Neural progenitor cell (in vitro differentiated cells): ENCODE data around the gene YBX1. TPM values are rescaled to one million over a fixed set of nuclear protein-coding genes. Genes with fewer than 3 reads are reported as not detected.
A peak's percentile ranks its signal among the peaks of the same experiment; 100 is the strongest.

ENCODE experiments used
- DNase-seq: peaks from one replicate; pipeline ENCODE4 v3.0.0-alpha.2; 2016; ENCODE audit warnings: low spot score
- H2AFZ ChIP-seq: fragments of 200-600 bp; sonication (generic); replicated peaks from 2 replicates; pipeline ENCODE4 v1.6.1; 2016; ENCODE audit warnings: antibody characterized with exemption
- H3F3A ChIP-seq: fragments of 200-600 bp; sonication (generic); 2 replicates; pipeline ENCODE4 v1.6.1; 2016; ENCODE audit warnings: antibody characterized with exemption, low read depth
- H3K27ac ChIP-seq: fragments of 200-600 bp; sonication (generic); 2 replicates; pipeline ENCODE4 v1.5.1; 2016; ENCODE audit warnings: mild to moderate bottlenecking
- H3K27me3 ChIP-seq: fragments of 200-600 bp; sonication (generic); 2 replicates; pipeline ENCODE4 v1.6.1; 2016; ENCODE audit warnings: mild to moderate bottlenecking, moderate library complexity
- H3K36me3 ChIP-seq: fragments of 200-600 bp; sonication (generic); 2 replicates; pipeline ENCODE4 v1.5.1; 2016
- H3K4me1 ChIP-seq: fragments of 200-600 bp; sonication (generic); 2 replicates; pipeline ENCODE4 v1.6.1; 2016; ENCODE audit warnings: mixed run types
- H3K4me2 ChIP-seq: fragments of 200-600 bp; sonication (generic); 2 replicates; pipeline ENCODE4 v1.6.1; 2016
- H3K4me3 ChIP-seq: fragments of 200-600 bp; sonication (generic); 2 replicates; pipeline ENCODE4 v1.5.1; 2016
- H3K79me2 ChIP-seq: fragments of 200-600 bp; sonication (generic); 2 replicates; pipeline ENCODE4 v1.6.1; 2016; ENCODE audit warnings: low read depth
- H3K9ac ChIP-seq: fragments of 200-600 bp; sonication (generic); 2 replicates; pipeline ENCODE4 v1.6.1; 2016
- H3K9me3 ChIP-seq: fragments of 200-600 bp; sonication (generic); 2 replicates; pipeline ENCODE4 v1.5.1; 2016; ENCODE audit warnings: low read depth
- H4K20me1 ChIP-seq: fragments of 200-600 bp; sonication (generic); 2 replicates; pipeline ENCODE4 v1.6.1; 2016; ENCODE audit warnings: low read depth
- H3K27ac Mint-ChIP-seq: 3 replicates; pipeline ENCODE4 v1.8.0; 2021; ENCODE audit warnings: mixed read lengths
- H3K27me3 Mint-ChIP-seq: 2 replicates; pipeline ENCODE4 v1.8.0; 2022; ENCODE audit warnings: low read depth, mild to moderate bottlenecking, inconsistent platforms, moderate library complexity, mixed read lengths; ENCODE audit not compliant: insufficient read depth
- H3K36me3 Mint-ChIP-seq: 3 replicates; pipeline ENCODE4 v1.8.0; 2021; ENCODE audit warnings: mixed read lengths
- H3K4me1 Mint-ChIP-seq: 3 replicates; pipeline ENCODE4 v1.8.0; 2021; ENCODE audit warnings: mixed read lengths
- H3K4me3 Mint-ChIP-seq: 3 replicates; pipeline ENCODE4 v1.8.0; 2021; ENCODE audit warnings: mild to moderate bottlenecking, moderate library complexity, mixed read lengths
- H3K9me3 Mint-ChIP-seq: 3 replicates; pipeline ENCODE4 v1.8.0; 2020; ENCODE audit warnings: mixed read lengths
- CTCF ChIP-seq: fragments of 200-600 bp; sonication (generic); IDR thresholded peaks from 2 replicates; pipeline ENCODE4 v1.5.1; 2017; ENCODE audit warnings: antibody characterized with exemption, mild to moderate bottlenecking
- EZH2 ChIP-seq: fragments of 200-600 bp; sonication (generic); IDR thresholded peaks from 2 replicates; pipeline ENCODE4 v1.6.1; 2017; ENCODE audit warnings: antibody characterized with exemption, mild to moderate bottlenecking, moderate library complexity
- EZH2phosphoT487 ChIP-seq: fragments of 200-600 bp; sonication (generic); IDR thresholded peaks from 2 replicates; pipeline ENCODE4 v1.6.1; 2017; ENCODE audit warnings: antibody characterized with exemption
- total RNA-seq: library from RNA; depleted of rRNA; stranded (reverse); fragments of >200 nt; gene quantifications from 2 replicates; pipeline ENCODE4 v1.2.3, GENCODE V29; 2015; ENCODE audit warnings: low replicate concordance

The YBX1 gene
- total RNA-seq, 1 donor from 2014 or later, result 1,610 TPM

GRCh38 chr1:42741706-42742105, 59.5 kb downstream of the YBX1 start:
- peaks cover 12% of the 10 kb centered on the region for H3K36me3 Mint-ChIP-seq
- H3K4me3 ChIP-seq, result no peak overlapping the region
- no peaks in the 10 kb centered on the region for H3K27me3 ChIP-seq
- H3K9me3 Mint-ChIP-seq, result peaks cover 3% of the 10 kb centered on the region
- no peak overlapping the region for H3K9ac ChIP-seq
- H3K27ac Mint-ChIP-seq, result peak overlapping the region; percentile 89
- peaks cover 21% of the 10 kb centered on the region for H3K4me1 ChIP-seq
- H3F3A ChIP-seq, result peaks cover 23% of the 10 kb centered on the region
- H3K36me3 ChIP-seq, result no peaks in the 10 kb centered on the region
- H3K4me2 ChIP-seq, result no peak overlapping the region
- no peak overlapping the region for H3K4me3 Mint-ChIP-seq
- no peaks in the 10 kb centered on the region for H4K20me1 ChIP-seq
- no peak overlapping the region for H3K27ac ChIP-seq
- no peaks in the 10 kb centered on the region for H3K79me2 ChIP-seq
- no peak for DNase-seq
- TF ChIP-seq EZH2phosphoT487 (no peak), EZH2 (no peak), CTCF (no peak)
- no peak overlapping the region for H2AFZ ChIP-seq
- peaks cover 38% of the 10 kb centered on the region for H3K4me1 Mint-ChIP-seq
- peaks cover 13% of the 10 kb centered on the region for H3K27me3 Mint-ChIP-seq
- no peaks in the 10 kb centered on the region for H3K9me3 ChIP-seq

GRCh38 chr1:42742141-42742540, 59.9 kb downstream of the YBX1 start:
- peaks cover 21% of the 10 kb centered on the region for H3K4me1 ChIP-seq
- H3K27ac ChIP-seq, result no peak overlapping the region
- no peaks in the 10 kb centered on the region for H3K27me3 ChIP-seq
- Mint-ChIP-seq H3K4me3 (no peak overlapping the region), H3K27ac (peak overlapping the region; percentile 89), H3K9me3 (peaks cover 2% of the 10 kb centered on the region), H3K36me3 (peaks cover 12% of the 10 kb centered on the region), H3K27me3 (peaks cover 13% of the 10 kb centered on the region), H3K4me1 (peaks cover 38% of the 10 kb centered on the region)
- H3K4me3 ChIP-seq, result no peak overlapping the region
- no peaks in the 10 kb centered on the region for H3K36me3 ChIP-seq
- no peaks in the 10 kb centered on the region for H3K79me2 ChIP-seq
- H4K20me1 ChIP-seq, result no peaks in the 10 kb centered on the region
- no peak for TF ChIP-seq EZH2
- no peak for TF ChIP-seq EZH2phosphoT487
- no peak for TF ChIP-seq CTCF
- no peak overlapping the region for H3K9ac ChIP-seq
- no peak overlapping the region for H2AFZ ChIP-seq
- no peak overlapping the region for H3K4me2 ChIP-seq
- peaks cover 23% of the 10 kb centered on the region for H3F3A ChIP-seq
- DNase-seq, result no peak
- H3K9me3 ChIP-seq, result no peaks in the 10 kb centered on the region

DNA sequence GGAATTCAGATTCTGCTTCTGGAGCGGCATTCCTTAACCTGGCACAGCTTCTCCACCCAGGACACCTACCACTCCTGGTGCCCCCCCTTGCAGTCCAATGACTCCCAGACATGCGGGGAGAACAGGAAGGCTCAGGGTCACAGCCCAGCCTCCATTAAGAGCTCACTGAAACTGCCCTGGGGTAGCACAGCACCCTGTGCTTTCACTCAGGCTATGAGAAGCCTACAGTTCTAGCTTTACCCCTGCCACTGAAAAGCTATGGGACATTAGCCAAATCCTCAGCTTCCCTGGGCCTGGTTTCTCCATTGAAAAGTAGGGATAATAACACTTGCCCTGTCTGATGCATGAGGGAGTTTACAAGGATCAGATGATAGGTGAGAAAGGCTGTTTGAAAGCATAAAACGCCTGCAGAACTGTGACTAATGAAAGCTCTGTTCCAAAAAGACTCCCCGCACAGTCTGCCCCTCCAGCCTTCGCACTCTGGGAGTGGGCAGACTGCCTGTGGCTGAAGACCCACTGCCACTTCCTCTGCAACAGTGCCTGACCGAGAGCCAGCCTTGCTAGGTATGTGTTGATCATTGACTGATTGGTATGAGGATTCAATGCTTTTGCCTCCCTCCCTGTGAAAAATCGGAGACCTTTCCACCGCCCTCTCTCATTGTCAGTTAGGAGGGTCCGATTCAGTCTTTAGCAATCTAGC, 60.5 kb downstream of the YBX1 start:
- H3K4me1 Mint-ChIP-seq, result peaks cover 38% of the 10 kb centered on the region
- H3K4me2 ChIP-seq, result no peak overlapping the region
- no peaks in the 10 kb centered on the region for H3K36me3 ChIP-seq
- H3K9me3 ChIP-seq, result no peaks in the 10 kb centered on the region
- no peak overlapping the region for H3K9ac ChIP-seq
- H3K36me3 Mint-ChIP-seq, result peaks cover 12% of the 10 kb centered on the region
- no peaks in the 10 kb centered on the region for H4K20me1 ChIP-seq
- no peak overlapping the region for H2AFZ ChIP-seq
- peak overlapping the region; percentile 72 for H3K27ac Mint-ChIP-seq
- TF ChIP-seq EZH2phosphoT487 (no peak), EZH2 (no peak), CTCF (no peak)
- H3F3A ChIP-seq, result peaks cover 23% of the 10 kb centered on the region
- H3K27ac ChIP-seq, result no peak overlapping the region
- peaks cover 21% of the 10 kb centered on the region for H3K4me1 ChIP-seq
- no peaks in the 10 kb centered on the region for H3K27me3 ChIP-seq
- peaks cover 13% of the 10 kb centered on the region for H3K27me3 Mint-ChIP-seq
- no peaks in the 10 kb centered on the region for H3K9me3 Mint-ChIP-seq
- DNase-seq, result no peak
- H3K4me3 ChIP-seq, result no peak overlapping the region
- peak overlapping the region; percentile 53 for H3K4me3 Mint-ChIP-seq
- no peaks in the 10 kb centered on the region for H3K79me2 ChIP-seq
